Nephron progenitor cell (in vitro differentiated cells): Measurements from ENCODE around the gene THYN1.

Source experiments
- DNase-seq: peaks from one replicate; pipeline ENCODE4 v3.0.0; 2021
- H3K27ac Mint-ChIP-seq: 2 replicates; pipeline ENCODE4 v1.8.0; 2021; ENCODE audit warnings: mild to moderate bottlenecking, moderate library complexity, mixed read lengths
- H3K27me3 Mint-ChIP-seq: 2 replicates; pipeline ENCODE4 v1.8.0; 2021; ENCODE audit warnings: mild to moderate bottlenecking, low read depth, mixed read lengths; ENCODE audit not compliant: poor library complexity
- H3K36me3 Mint-ChIP-seq: 2 replicates; pipeline ENCODE4 v1.8.0; 2021; ENCODE audit warnings: low read depth, mixed read lengths
- H3K4me1 Mint-ChIP-seq: 2 replicates; pipeline ENCODE4 v1.8.0; 2021; ENCODE audit warnings: mixed read lengths
- H3K4me3 Mint-ChIP-seq: 2 replicates; pipeline ENCODE4 v1.8.0; 2021; ENCODE audit warnings: mild to moderate bottlenecking, moderate library complexity, mixed read lengths
- H3K9me3 Mint-ChIP-seq: 2 replicates; pipeline ENCODE4 v1.8.0; 2021; ENCODE audit warnings: mild to moderate bottlenecking, moderate library complexity, mixed read lengths
- CTCF ChIP-seq: fragments of 200-600 bp; sonication (generic); IDR thresholded peaks from 2 replicates; pipeline ENCODE4 v1.5.0; 2021; ENCODE audit warnings: antibody characterized with exemption

Gene THYN1

GRCh38 chr11:134264966-134265764 is 12.0 kb upstream of the THYN1 start:
- Mint-ChIP-seq H3K4me1 (peaks cover 25% of the 10 kb centered on the region), H3K9me3 (no peaks in the 10 kb centered on the region)

DNA sequence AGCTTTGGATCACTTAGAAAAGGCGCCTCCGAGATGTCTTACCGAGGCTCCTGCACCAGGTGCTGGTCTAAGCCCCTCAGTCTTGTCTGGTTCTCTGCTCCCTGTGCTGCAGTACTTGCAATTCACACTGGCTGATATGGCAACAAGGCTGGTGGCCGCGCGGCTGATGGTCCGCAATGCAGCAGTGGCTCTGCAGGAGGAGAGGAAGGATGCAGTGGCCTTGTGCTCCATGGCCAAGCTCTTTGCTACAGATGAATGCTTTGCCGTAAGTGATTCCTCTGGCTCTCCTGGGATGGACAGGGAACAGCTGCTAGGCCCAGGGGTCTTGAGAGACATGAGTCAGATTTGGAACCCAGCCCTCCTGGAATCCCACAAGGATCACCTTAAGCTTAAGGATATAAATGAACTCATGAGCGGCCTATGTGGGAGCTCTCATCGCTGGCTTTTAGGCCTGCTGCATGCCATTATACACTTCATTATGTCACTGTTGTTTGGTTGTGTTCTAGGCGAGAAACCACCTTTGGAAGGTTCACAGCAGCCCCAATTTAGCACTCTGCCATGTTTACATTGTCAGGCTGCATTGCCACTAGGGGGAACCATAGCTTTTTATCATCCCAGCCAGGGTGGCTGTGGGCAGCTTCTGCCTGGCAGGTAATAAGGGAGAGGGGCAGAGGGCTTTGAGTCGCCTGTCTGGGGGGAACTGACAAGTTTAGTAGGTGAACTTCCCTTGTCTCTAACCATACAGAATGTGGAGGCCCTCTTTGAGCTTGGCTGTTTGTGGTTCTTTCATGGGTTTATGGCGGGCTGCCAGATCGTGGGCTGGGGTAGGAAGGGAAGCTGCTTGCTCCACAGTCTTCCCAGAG is 8.7 kb upstream of the THYN1 start:
- Mint-ChIP-seq H3K27ac (no peak overlapping the region), H3K4me3 (no peak overlapping the region), H3K36me3 (no peaks in the 10 kb centered on the region), H3K27me3 (no peaks in the 10 kb centered on the region), H3K9me3 (no peaks in the 10 kb centered on the region), H3K4me1 (peaks cover 8% of the 10 kb centered on the region)
- TF ChIP-seq CTCF = peak; percentile 50
- DNase-seq = peak; percentile 35

More at GRCh38 chr11:134264966-134265764, 12.0 kb upstream of the THYN1 start:
- H3K27ac Mint-ChIP-seq = no peak overlapping the region
- no peaks in the 10 kb centered on the region for H3K36me3 Mint-ChIP-seq
- TF ChIP-seq CTCF = no peak
- no peaks in the 10 kb centered on the region for H3K27me3 Mint-ChIP-seq
- H3K4me3 Mint-ChIP-seq = no peak overlapping the region
- no peak for DNase-seq

- TF ChIP-seq CTCF = no peak
These were observed 7.8 kb upstream of the THYN1 start for GRCh38 chr11:134260983-134261382.

GRCh38 chr11:134260503-134260902 is 7.4 kb upstream of the THYN1 start:
- H3K4me1 Mint-ChIP-seq = no peaks in the 10 kb centered on the region
- H3K9me3 Mint-ChIP-seq = no peaks in the 10 kb centered on the region
- no peak overlapping the region for H3K27ac Mint-ChIP-seq
- no peaks in the 10 kb centered on the region for H3K36me3 Mint-ChIP-seq
- no peak for DNase-seq
- H3K4me3 Mint-ChIP-seq = no peak overlapping the region
- no peak for TF ChIP-seq CTCF
- no peaks in the 10 kb centered on the region for H3K27me3 Mint-ChIP-seq

More at GRCh38 chr11:134260983-134261382, 7.8 kb upstream of the THYN1 start:
- H3K4me1 Mint-ChIP-seq = no peaks in the 10 kb centered on the region
- DNase-seq = no peak
- H3K36me3 Mint-ChIP-seq = no peaks in the 10 kb centered on the region
- H3K27ac Mint-ChIP-seq = no peak overlapping the region
- H3K4me3 Mint-ChIP-seq = no peak overlapping the region
- H3K27me3 Mint-ChIP-seq = no peaks in the 10 kb centered on the region
- no peaks in the 10 kb centered on the region for H3K9me3 Mint-ChIP-seq

- TF ChIP-seq CTCF = no peak
- H3K4me3 Mint-ChIP-seq = no peak overlapping the region
- H3K27me3 Mint-ChIP-seq = no peaks in the 10 kb centered on the region
These were observed 5.4 kb upstream of the THYN1 start for GRCh38 chr11:134258577-134258976.

More at GRCh38 chr11:134258577-134258976, 5.4 kb upstream of the THYN1 start:
- Mint-ChIP-seq H3K4me1 (peaks cover 10% of the 10 kb centered on the region), H3K36me3 (no peaks in the 10 kb centered on the region), H3K27ac (no peak overlapping the region), H3K9me3 (no peaks in the 10 kb centered on the region)
- no peak for DNase-seq
